ENCODE measurements around the gene MIPEP. TPM values are rescaled to one million over a fixed set of nuclear protein-coding genes. Genes with fewer than 3 reads are reported as not detected.

MIPEP gene
- total and polyA plus RNA-seq, 2 experiments from 2014 or later: 17.1 to 19.8 TPM

- no peaks in the 10 kb centered on the region for H4K20me1 ChIP-seq (ENCODE audit: insufficient read depth, poor library complexity, severe bottlenecking)
- H2AFZ ChIP-seq: no peak overlapping the region
- H3K36me3 ChIP-seq (replicated peaks; ENCODE audit: insufficient read depth, low read depth): no peaks in the 10 kb centered on the region
- no peak overlapping the region for H3K27ac ChIP-seq
- no peaks in the 10 kb centered on the region for H3K9me2 ChIP-seq (replicated peaks; ENCODE audit: insufficient read depth)
- no peak for DNase-seq (ENCODE audit: low spot score)
- no peaks in the 10 kb centered on the region for H3K4me1 ChIP-seq (ENCODE audit: insufficient read depth)
- H3K4me3 ChIP-seq: no peak overlapping the region
- no peaks in the 10 kb centered on the region for H3K27me3 ChIP-seq
- no peaks in the 10 kb centered on the region for H3K79me2 ChIP-seq
- WGBS (ENCODE audit: low lambda C conversion rate, missing lambda C conversion rate): 93% methylated on average over 32 of the region's 36 CpGs
- H3K4me2 ChIP-seq: no peak overlapping the region
- no peaks in the 10 kb centered on the region for H3K9me3 ChIP-seq (ENCODE audit: low read depth)
- no peak for TF ChIP-seq EZH2 (IDR thresholded peaks at IDR 0.05; ENCODE audit: borderline replicate concordance)
- no peak for TF ChIP-seq CTCF (IDR thresholded peaks at IDR 0.05; ENCODE audit: poor library complexity)
- no peak for TF ChIP-seq EZH2phosphoT487 (IDR thresholded peaks at IDR 0.05; ENCODE audit: low read depth, severe bottlenecking, unreplicated experiment)
These were observed 55.2 kb downstream of the MIPEP start for GRCh38 chr13:23833733-23834611.

GRCh38 chr13:23828866-23829265, 60.3 kb downstream of the MIPEP start:
- TF ChIP-seq EZH2 (IDR thresholded peaks at IDR 0.05; ENCODE audit: borderline replicate concordance) (no peak), EZH2phosphoT487 (IDR thresholded peaks at IDR 0.05; ENCODE audit: low read depth, severe bottlenecking, unreplicated experiment) (no peak), CTCF (IDR thresholded peaks at IDR 0.05; ENCODE audit: poor library complexity) (no peak)
- H3K27me3 ChIP-seq: no peaks in the 10 kb centered on the region
- H3K4me3 ChIP-seq: no peak overlapping the region
- no peaks in the 10 kb centered on the region for H3K9me2 ChIP-seq (replicated peaks; ENCODE audit: insufficient read depth)
- H3K27ac ChIP-seq: no peak overlapping the region
- H3K36me3 ChIP-seq (replicated peaks; ENCODE audit: insufficient read depth, low read depth): no peaks in the 10 kb centered on the region
- H2AFZ ChIP-seq: no peak overlapping the region
- no peak for DNase-seq (ENCODE audit: low spot score)
- H3K4me1 ChIP-seq (ENCODE audit: insufficient read depth): no peaks in the 10 kb centered on the region
- no peaks in the 10 kb centered on the region for H3K9me3 ChIP-seq (ENCODE audit: low read depth)
- no peaks in the 10 kb centered on the region for H4K20me1 ChIP-seq (ENCODE audit: insufficient read depth, poor library complexity, severe bottlenecking)
- 87% methylated on average over 4 of the region's 4 CpGs for WGBS (ENCODE audit: low lambda C conversion rate, missing lambda C conversion rate)
- H3K4me2 ChIP-seq: no peak overlapping the region
- no peaks in the 10 kb centered on the region for H3K79me2 ChIP-seq

- H3K36me3 ChIP-seq (replicated peaks; ENCODE audit: insufficient read depth, low read depth): no peaks in the 10 kb centered on the region
- H3K4me1 ChIP-seq (ENCODE audit: insufficient read depth): no peaks in the 10 kb centered on the region
- no peaks in the 10 kb centered on the region for H3K9me3 ChIP-seq (ENCODE audit: low read depth)
- H3K4me2 ChIP-seq: no peak overlapping the region
- no peak overlapping the region for H3K27ac ChIP-seq
- no peaks in the 10 kb centered on the region for H3K27me3 ChIP-seq
- no peak for DNase-seq (ENCODE audit: low spot score)
- no peaks in the 10 kb centered on the region for H3K79me2 ChIP-seq
- no peak overlapping the region for H2AFZ ChIP-seq
- H3K4me3 ChIP-seq: no peak overlapping the region
- TF ChIP-seq EZH2 (IDR thresholded peaks at IDR 0.05; ENCODE audit: borderline replicate concordance) (no peak), CTCF (IDR thresholded peaks at IDR 0.05; ENCODE audit: poor library complexity) (no peak), EZH2phosphoT487 (IDR thresholded peaks at IDR 0.05; ENCODE audit: low read depth, severe bottlenecking, unreplicated experiment) (no peak)
- no peaks in the 10 kb centered on the region for H4K20me1 ChIP-seq (ENCODE audit: insufficient read depth, poor library complexity, severe bottlenecking)
- 72% methylated on average over 4 of the region's 4 CpGs for WGBS (ENCODE audit: low lambda C conversion rate, missing lambda C conversion rate)
- no peaks in the 10 kb centered on the region for H3K9me2 ChIP-seq (replicated peaks; ENCODE audit: insufficient read depth)
These were observed 61.1 kb downstream of the MIPEP start for GRCh38 chr13:23828086-23828485.

All from hepatocyte (in vitro differentiated cells).